ENCODE measurements around the gene TP53I3.
"Not testable (repeated sequence)": the region's sequence is repeated elsewhere in the genome, so short reads cannot be mapped to it uniquely, and the experiment has no call there.

TP53I3 gene

GRCh38 chr2:24121469-24121868, 36.8 kb upstream of the TP53I3 start:
- DNase-seq (ENCODE audit: low spot score), result no peak
- TF ChIP-seq CTCF (IDR thresholded peaks at IDR 0.05; ENCODE audit: extremely low read depth, missing control alignments), result no peak

GRCh38 chr2:24121066-24121465, 36.4 kb upstream of the TP53I3 start:
- no peak for TF ChIP-seq CTCF (IDR thresholded peaks at IDR 0.05; ENCODE audit: extremely low read depth, missing control alignments)
- DNase-seq (ENCODE audit: low spot score), result no peak

- DNase-seq (ENCODE audit: low spot score), result no peak
- no peak for TF ChIP-seq CTCF (IDR thresholded peaks at IDR 0.05; ENCODE audit: extremely low read depth, missing control alignments)
Measured at GRCh38 chr2:24117902-24118301, 33.3 kb upstream of the TP53I3 start.

GRCh38 chr2:24115057-24115456, 30.4 kb upstream of the TP53I3 start:
- TF ChIP-seq CTCF (IDR thresholded peaks at IDR 0.05; ENCODE audit: extremely low read depth, missing control alignments), result no peak
- no peak for DNase-seq (ENCODE audit: low spot score)

GRCh38 chr2:24111407-24111901, 26.8 kb upstream of the TP53I3 start:
- no peak for TF ChIP-seq CTCF (IDR thresholded peaks at IDR 0.05; ENCODE audit: extremely low read depth, missing control alignments)
- no peak for DNase-seq (ENCODE audit: low spot score)

GRCh38 chr2:24110660-24111303, 26.1 kb upstream of the TP53I3 start:
- TF ChIP-seq CTCF (IDR thresholded peaks at IDR 0.05; ENCODE audit: extremely low read depth, missing control alignments), result no peak
- DNase-seq (ENCODE audit: low spot score), result no peak

- not testable (repeated sequence) for DNase-seq (ENCODE audit: low spot score)
Measured at GRCh38 chr2:24109431-24109830, 24.8 kb upstream of the TP53I3 start.

GRCh38 chr2:24107336-24107735, 22.7 kb upstream of the TP53I3 start:
- no peak for TF ChIP-seq CTCF (IDR thresholded peaks at IDR 0.05; ENCODE audit: extremely low read depth, missing control alignments)
- no peak for DNase-seq (ENCODE audit: low spot score)

Data from GM20000 (cell line).